GM12878 (cell line): ENCODE data around the gene LRRC51. TPM values are rescaled to one million over a fixed set of nuclear protein-coding genes. Genes with fewer than 3 reads are reported as not detected.

Source experiments
- CHD1 ChIP-seq: IDR thresholded peaks from 2 replicates; pipeline ENCODE4 v1.6.1; 2012; ENCODE audit warnings: low read depth, low read length, improper control_type of control experiment
- CHD4 ChIP-seq: fragments of 200-600 bp; sonication (generic); IDR thresholded peaks from 2 replicates; pipeline ENCODE4 v1.6.1; 2016; ENCODE audit warnings: mild to moderate bottlenecking
- CUX1 ChIP-seq: IDR thresholded peaks from 2 replicates; pipeline ENCODE4 v1.6.1; 2012; ENCODE audit warnings: improper control_type of control experiment, low read depth, low read length; ENCODE audit not compliant: insufficient replicate concordance
- DPF2 ChIP-seq: fragments of 450-650 bp; IDR thresholded peaks from 2 replicates; pipeline ENCODE4 v1.6.1; 2017; ENCODE audit warnings: mild to moderate bottlenecking
- HCFC1 ChIP-seq: fragments of 150-350 bp; IDR thresholded peaks from 2 replicates; pipeline ENCODE4 v1.6.1; 2014; ENCODE audit warnings: low read length
- IKZF1 ChIP-seq: fragments of 450-650 bp; conservative IDR thresholded peaks from 2 replicates; pipeline ENCODE4 v1.6.1; 2017; ENCODE audit warnings: antibody characterized with exemption, mild to moderate bottlenecking
- MXI1 ChIP-seq: fragments of 150-350 bp; IDR thresholded peaks from 2 replicates; pipeline ENCODE4 v1.6.1; 2011; ENCODE audit warnings: low read depth, mild to moderate bottlenecking, inconsistent platforms, low read length, improper control_type of control experiment
- NR2F1 ChIP-seq: fragments of 450-650 bp; conservative IDR thresholded peaks from 2 replicates; pipeline ENCODE4 v1.6.1; 2017; ENCODE audit warnings: mild to moderate bottlenecking
- PML ChIP-seq: IDR thresholded peaks from 2 replicates; pipeline ENCODE4 v1.6.1; 2012; ENCODE audit warnings: low read length, inconsistent platforms
- SUPT20H ChIP-seq: IDR thresholded peaks from 2 replicates; pipeline ENCODE4 v1.6.1; 2011; ENCODE audit warnings: low read depth, mild to moderate bottlenecking, low read length, moderate library complexity, borderline replicate concordance; ENCODE audit not compliant: control insufficient read depth
- ZNF207 ChIP-seq: fragments of 450-650 bp; IDR thresholded peaks from 2 replicates; pipeline ENCODE4 v1.6.1; 2014; ENCODE audit warnings: antibody characterized with exemption, mild to moderate bottlenecking, borderline replicate concordance
- polyA plus RNA-seq, 11 experiments: library from polyadenylated mRNA; depleted of rRNA in 4 of 11; unstranded in 6 of 11; stranded (reverse) in 5 of 11; fragments of >200 nt; fragmentation: Nextera tagmentation in 4 of 11; fragmentation: Illumina TruSeq in 1 of 11; extraction: Ambion mirVana in 4 of 11; extraction: Trizol in 1 of 11; gene quantifications; 1 replicate in 1 of 11; 2 replicates in 10 of 11; pipeline versions ENCODE4 v1.2.1 to v1.2.3, GENCODE V29; 2011 to 2016; ENCODE audit warnings: inconsistent platforms in 2 of 11, missing spikeins in 2 of 11, low read depth in 1 of 11
- total RNA-seq, 4 experiments: library from RNA; depleted of rRNA in 3 of 4; stranded (reverse); fragments of >200 nt in 3 of 4; fragmentation: Illumina TruSeq in 1 of 4; extraction: Trizol in 1 of 4; gene quantifications; 2 replicates each; pipeline versions ENCODE4 v1.2.1 to v1.2.3, GENCODE V29; 2013 to 2021
- TF ChIP-seq, protein P1 (sequence below): fragments of 450-650 bp; IDR thresholded peaks from 2 replicates; pipeline ENCODE4 v1.6.1; 2017; ENCODE audit warnings: borderline replicate concordance
- TF ChIP-seq, protein P2 (sequence below): fragments of 450-650 bp; conservative IDR thresholded peaks from 2 replicates; pipeline ENCODE4 v1.6.1; 2017; ENCODE audit warnings: mild to moderate bottlenecking, moderate library complexity
- TF ChIP-seq, protein P3 (sequence below): fragments of 450-650 bp; IDR thresholded peaks from 2 replicates; pipeline ENCODE4 v1.6.1; 2017; ENCODE audit warnings: mild to moderate bottlenecking, moderate library complexity
- TF ChIP-seq, protein P4 (sequence below): IDR thresholded peaks from 2 replicates; pipeline ENCODE4 v1.6.1; 2012; ENCODE audit warnings: low read depth, low read length, improper control_type of control experiment

LRRC51 gene
- total and polyA plus RNA-seq, 10 of the 15 experiments (the other 5 are each of a cell fraction or from before 2014, with no cell fraction given) = 2.6 to 8.6 (median 5.4) TPM

GRCh38 chr11:72102946-72103753 is 22.5 kb downstream of the LRRC51 start, which contains the start of gene LAMTOR1 (continued):
- TF ChIP-seq CUX1 (no peak), NR2F1 (peak; percentile 54), CHD1 (no peak), DPF2 (peak; percentile 45; the same call in 1 of the 2 replicates), CHD4 (no peak), IKZF1 (peak; percentile 73), PML (peak; percentile 66), ZNF207 (0 out of 2 replicates have a peak, but pooled peaks have one; percentile 85), MXI1 (peak; percentile 41; the same call in 1 of the 2 replicates), SUPT20H (no peak), HCFC1 (peak; percentile 35)
- TF ChIP-seq, protein P1, sequence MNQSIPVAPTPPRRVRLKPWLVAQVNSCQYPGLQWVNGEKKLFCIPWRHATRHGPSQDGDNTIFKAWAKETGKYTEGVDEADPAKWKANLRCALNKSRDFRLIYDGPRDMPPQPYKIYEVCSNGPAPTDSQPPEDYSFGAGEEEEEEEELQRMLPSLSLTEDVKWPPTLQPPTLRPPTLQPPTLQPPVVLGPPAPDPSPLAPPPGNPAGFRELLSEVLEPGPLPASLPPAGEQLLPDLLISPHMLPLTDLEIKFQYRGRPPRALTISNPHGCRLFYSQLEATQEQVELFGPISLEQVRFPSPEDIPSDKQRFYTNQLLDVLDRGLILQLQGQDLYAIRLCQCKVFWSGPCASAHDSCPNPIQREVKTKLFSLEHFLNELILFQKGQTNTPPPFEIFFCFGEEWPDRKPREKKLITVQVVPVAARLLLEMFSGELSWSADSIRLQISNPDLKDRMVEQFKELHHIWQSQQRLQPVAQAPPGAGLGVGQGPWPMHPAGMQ = no peak
- TF ChIP-seq, protein P2, sequence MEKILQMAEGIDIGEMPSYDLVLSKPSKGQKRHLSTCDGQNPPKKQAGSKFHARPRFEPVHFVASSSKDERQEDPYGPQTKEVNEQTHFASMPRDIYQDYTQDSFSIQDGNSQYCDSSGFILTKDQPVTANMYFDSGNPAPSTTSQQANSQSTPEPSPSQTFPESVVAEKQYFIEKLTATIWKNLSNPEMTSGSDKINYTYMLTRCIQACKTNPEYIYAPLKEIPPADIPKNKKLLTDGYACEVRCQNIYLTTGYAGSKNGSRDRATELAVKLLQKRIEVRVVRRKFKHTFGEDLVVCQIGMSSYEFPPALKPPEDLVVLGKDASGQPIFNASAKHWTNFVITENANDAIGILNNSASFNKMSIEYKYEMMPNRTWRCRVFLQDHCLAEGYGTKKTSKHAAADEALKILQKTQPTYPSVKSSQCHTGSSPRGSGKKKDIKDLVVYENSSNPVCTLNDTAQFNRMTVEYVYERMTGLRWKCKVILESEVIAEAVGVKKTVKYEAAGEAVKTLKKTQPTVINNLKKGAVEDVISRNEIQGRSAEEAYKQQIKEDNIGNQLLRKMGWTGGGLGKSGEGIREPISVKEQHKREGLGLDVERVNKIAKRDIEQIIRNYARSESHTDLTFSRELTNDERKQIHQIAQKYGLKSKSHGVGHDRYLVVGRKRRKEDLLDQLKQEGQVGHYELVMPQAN = peak; percentile 80
- TF ChIP-seq, protein P3, sequence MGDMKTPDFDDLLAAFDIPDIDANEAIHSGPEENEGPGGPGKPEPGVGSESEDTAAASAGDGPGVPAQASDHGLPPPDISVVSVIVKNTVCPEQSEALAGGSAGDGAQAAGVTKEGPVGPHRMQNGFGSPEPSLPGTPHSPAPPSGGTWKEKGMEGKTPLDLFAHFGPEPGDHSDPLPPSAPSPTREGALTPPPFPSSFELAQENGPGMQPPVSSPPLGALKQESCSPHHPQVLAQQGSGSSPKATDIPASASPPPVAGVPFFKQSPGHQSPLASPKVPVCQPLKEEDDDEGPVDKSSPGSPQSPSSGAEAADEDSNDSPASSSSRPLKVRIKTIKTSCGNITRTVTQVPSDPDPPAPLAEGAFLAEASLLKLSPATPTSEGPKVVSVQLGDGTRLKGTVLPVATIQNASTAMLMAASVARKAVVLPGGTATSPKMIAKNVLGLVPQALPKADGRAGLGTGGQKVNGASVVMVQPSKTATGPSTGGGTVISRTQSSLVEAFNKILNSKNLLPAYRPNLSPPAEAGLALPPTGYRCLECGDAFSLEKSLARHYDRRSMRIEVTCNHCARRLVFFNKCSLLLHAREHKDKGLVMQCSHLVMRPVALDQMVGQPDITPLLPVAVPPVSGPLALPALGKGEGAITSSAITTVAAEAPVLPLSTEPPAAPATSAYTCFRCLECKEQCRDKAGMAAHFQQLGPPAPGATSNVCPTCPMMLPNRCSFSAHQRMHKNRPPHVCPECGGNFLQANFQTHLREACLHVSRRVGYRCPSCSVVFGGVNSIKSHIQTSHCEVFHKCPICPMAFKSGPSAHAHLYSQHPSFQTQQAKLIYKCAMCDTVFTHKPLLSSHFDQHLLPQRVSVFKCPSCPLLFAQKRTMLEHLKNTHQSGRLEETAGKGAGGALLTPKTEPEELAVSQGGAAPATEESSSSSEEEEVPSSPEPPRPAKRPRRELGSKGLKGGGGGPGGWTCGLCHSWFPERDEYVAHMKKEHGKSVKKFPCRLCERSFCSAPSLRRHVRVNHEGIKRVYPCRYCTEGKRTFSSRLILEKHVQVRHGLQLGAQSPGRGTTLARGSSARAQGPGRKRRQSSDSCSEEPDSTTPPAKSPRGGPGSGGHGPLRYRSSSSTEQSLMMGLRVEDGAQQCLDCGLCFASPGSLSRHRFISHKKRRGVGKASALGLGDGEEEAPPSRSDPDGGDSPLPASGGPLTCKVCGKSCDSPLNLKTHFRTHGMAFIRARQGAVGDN = peak; percentile 79
- TF ChIP-seq, protein P4, sequence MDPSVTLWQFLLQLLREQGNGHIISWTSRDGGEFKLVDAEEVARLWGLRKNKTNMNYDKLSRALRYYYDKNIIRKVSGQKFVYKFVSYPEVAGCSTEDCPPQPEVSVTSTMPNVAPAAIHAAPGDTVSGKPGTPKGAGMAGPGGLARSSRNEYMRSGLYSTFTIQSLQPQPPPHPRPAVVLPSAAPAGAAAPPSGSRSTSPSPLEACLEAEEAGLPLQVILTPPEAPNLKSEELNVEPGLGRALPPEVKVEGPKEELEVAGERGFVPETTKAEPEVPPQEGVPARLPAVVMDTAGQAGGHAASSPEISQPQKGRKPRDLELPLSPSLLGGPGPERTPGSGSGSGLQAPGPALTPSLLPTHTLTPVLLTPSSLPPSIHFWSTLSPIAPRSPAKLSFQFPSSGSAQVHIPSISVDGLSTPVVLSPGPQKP = peak; percentile 66; the same call in 1 of the 2 replicates
